ENCODE measurements around the gene SLC25A44.

The SLC25A44 gene, protein sequence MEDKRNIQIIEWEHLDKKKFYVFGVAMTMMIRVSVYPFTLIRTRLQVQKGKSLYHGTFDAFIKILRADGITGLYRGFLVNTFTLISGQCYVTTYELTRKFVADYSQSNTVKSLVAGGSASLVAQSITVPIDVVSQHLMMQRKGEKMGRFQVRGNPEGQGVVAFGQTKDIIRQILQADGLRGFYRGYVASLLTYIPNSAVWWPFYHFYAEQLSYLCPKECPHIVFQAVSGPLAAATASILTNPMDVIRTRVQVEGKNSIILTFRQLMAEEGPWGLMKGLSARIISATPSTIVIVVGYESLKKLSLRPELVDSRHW

DNA sequence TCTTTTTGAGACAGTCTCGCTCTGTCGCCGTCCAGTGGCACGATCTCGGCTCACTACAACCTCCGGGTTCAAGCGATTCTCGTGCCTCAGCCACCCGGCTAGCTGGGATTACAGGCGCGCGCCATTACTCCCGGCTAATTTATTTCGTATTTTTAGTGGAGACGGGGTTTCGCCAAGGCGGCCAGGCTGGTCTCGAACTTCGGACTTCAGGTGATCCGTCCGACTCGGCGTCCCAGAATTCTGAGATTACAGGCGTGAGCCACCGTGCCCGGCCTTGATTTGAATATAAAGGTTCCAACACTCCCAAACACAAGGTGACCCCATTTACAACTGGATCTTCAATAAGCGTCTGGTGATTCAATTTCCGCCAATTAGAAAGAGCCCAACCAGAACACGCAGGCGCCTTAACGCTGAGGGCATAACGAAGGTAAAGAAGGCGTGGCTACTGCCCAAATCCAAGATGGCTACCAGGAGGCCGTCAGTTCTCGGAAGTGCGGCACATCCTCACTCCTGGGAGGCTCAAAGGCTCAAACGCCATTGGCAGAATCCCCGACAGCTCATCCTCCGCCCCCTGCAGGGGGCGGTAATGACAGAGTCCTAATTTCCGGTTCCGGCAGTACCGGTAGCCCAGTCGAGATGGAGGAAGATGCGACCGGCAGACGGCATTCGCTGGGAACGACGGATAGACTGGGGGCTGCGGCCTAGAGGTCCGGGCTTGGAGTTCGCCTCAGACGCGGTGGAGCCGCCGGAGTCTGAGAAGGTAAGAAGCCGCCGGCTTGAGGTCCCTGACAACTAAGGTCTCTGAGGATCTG lies at the start of gene SLC25A44:
SLC25A44 (plus strand) TSS at position 617 of the 812 bp plus-strand sequence. CDS start 5,744 bp downstream, outside the sequence.
- peak; percentile 95 for DNase-seq

DNA sequence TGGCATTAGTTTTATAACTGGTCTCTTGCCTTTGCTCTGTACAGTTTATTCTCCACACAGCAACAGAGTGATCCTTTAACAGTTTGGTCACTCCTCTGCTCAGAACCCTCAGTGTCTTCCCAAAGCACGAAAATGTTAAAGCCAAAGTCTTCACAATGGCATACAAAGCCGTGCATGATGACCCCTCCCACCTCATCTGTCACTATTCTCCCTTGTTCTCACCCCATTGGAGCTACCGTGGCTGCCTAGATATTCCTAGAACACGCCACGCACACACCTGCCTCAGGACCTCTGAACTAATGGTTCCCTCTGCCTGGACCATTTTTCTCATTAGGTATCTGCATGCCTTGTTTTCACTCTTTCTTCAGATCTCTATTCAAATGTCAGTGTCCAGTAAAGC lies 49.2 kb upstream of the SLC25A44 start:
- no peak for DNase-seq

DNA sequence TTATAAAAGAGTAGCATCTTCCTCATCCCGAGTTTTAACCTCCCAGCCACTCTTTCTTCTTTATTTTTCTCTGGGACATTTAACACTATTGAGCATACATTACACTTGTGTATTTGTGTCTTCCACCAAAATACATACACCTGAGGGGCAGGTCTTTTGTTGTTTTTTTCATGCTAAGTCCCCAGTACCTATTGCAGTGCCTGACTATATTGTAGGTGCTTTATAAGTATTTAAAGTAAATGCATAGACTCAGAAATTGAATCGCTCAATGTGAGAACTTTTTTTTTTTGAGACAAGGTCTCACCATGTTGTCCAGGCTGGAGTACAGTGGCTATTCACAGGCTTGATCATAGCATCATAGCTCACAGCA lies 48.3 kb upstream of the SLC25A44 start:
- no peak for DNase-seq

DNA sequence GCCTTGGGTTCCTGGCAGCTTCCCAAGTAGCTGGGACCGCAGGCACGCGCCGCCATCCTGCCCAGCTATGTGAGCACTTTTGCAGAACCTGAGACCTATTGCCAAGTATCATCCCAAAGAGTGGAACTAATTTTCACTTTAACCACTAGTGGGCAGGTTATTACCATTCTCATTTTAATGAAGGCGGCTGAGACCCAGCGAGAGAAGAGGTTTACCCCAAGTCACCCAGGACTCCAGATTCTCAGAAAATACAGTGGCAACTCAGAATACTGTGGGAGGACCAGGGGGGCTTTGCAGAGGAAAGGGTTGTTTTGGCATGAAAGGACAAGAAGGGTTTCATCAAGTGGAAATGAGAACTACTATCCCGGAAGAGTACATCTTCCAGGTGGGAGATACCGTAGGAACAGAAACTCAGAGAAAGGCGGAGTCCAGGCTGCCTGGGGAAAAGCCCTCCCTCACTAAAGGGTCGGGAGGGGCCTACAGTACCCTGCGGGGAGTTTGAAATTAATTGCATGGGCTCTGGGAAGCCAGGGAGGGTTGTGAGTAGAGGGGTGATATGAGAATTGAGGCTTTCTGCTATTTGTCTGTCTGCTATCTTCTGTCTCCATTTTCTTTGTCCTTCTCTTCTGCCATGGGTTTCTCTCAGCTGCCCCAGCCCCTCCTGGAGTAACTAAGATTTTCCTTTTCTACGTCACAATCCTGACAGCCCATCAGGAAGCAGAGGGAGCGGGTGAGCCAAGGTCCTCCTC lies 47.7 kb upstream of the SLC25A44 start:
- DNase-seq, result no peak

DNA sequence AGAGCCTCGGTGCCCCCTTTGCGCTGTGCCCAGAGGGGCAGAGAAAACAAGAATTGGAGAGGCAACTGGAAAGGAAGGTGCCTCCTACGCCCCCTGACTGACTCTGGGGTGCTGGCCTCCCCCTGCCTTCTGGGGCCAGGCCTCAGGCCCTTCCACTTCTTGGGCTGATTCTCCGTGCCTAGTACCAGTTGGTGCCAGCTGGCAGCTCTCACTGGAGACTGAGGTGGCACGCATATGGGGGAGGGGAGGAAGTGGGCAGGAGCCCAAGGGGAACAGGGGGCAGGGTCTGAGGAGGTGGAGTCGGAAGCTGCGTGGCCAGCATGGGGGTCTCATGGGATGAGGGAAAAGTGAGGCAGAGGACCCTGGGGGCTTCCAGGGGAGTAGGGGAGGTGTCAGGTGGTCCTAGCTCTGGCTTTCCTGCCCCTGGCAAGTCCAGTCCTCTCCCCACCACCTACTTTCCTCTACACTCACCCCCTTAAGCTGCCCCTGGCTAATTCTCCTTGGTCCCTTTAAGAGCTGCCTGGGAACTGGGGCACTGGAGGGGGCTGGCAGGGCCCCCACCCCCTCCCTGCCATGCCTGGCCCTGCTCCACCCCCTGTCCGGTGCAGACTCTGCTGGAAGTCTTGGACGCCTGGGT lies 47.0 kb upstream of the SLC25A44 start:
- DNase-seq, result no peak

DNA sequence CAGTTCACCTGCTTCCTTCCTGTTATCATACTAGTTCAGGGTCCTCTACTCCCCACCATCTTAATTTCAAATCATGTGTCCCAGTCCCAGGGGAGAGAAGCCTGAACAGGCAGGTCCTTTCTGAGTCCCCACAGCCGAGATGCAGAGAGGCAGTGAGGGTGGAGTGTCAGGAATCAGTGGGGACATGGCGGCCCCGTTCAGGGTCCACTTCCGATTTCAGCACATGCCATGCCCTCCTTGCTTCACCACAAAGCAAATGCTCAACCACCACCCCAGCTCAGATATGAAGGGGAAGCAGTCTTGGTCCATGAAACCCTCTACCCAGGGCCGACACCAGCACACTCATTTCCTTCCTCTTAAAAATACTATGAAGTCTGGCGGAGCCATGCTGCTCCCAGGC lies 45.7 kb upstream of the SLC25A44 start:
- no peak for DNase-seq

DNA sequence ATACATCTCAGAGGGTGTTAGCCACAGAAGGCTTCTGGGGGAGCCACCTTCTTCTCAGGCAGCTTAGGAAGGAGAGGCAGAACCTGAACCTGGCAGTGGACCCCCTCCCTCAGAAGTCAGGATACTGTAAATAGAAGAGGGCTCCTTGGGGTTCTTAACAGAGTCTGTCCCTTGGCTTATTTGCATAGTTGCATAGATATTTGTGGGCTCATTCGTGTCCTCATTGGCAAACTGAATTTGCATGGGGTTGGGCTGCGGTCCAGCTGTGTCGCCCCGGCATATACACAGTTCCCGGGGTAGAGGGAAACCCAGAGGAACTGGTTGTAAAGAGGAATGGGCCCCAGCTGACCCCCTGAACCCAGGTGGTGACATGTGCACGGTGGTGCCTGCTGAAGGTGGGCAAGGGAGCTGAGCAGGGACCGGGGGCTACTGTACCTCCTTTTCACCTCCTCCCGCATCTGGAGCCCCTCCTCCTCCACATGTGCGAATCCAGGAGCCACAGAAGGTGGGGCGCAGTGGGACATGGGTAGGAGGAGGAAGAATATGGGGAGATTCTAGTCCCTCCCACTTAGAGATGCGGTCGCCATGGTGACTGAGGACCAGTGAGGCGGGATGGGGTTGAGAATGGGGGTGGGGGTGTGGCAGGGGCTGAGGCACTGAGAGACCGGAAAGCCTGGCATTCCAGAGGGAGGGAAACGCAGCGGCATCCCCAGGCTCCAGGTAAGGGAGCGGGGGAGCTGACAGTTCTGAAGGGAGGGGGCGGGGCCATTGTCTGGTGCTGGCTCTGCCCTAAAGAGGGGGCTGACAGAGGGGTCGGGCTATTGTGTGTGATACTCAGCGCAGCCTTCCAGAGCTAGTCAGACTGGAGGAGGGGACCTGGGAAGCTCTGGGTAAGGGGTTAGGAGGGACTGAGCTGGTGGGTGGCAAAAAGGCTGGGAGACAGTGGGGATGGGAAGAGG lies 44.3 kb upstream of the SLC25A44 start:
- no peak for DNase-seq

DNA sequence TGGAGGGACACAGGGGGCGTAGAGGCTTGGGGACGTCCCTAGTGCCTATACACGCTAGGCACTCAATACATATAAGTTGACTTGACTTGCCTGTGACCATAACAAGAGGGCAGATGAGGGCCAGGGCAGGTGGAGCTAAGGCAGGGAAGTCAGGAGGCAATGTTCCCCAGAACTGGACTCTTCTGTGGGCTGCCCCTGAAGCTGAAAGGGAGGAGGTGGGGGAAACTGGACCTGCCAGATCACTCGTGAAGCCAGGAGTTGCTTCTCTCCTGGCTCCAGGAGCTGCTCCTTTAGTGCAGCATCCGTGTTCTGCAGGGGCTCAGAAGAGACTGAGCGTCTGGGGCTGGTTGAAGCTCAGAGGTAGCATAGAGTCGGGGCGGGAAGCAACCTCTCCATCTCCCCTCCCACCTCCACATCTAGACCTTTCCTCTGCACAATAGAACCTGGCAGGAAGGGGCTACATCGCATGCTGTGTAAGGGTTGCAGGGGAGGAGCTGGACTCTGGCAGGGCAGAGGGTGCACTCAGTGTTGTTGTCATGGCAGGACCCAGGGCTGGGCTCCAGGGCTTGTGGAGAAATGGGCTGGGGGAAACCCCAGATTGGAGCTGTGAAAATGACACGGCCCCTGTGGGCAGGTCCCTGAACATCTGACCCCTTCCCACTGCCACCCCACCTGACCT lies 43.4 kb upstream of the SLC25A44 start:
- no peak for DNase-seq

DNA sequence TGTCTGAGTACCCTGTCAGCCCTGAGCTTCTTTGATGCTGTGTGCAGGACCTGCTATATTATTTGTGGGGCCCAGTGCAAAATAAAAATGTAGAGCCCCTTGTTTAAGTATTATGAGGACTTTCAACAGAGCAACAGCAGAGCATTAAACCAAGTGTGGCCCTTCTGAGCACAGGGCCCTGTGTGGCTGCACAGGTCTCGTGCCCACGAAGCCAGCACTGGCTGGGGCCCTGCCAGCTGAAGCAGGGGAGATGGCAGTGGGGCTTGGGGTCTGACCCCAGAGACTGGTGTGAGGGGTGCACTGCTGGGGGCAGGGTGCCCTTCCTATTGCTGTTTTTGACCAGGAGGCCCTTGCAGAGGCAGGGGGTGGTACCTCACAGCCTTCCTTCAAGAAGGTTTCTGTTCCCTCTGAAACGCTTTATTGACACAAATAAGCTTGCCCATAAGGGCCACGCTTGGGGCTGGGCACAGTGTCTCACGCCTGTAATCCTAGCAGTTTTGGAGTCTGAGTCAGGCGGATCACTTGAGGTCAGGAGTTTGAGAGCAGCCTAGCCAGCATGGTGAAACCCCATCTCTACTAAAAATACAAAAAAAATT lies 42.7 kb upstream of the SLC25A44 start:
- no peak for DNase-seq

DNA sequence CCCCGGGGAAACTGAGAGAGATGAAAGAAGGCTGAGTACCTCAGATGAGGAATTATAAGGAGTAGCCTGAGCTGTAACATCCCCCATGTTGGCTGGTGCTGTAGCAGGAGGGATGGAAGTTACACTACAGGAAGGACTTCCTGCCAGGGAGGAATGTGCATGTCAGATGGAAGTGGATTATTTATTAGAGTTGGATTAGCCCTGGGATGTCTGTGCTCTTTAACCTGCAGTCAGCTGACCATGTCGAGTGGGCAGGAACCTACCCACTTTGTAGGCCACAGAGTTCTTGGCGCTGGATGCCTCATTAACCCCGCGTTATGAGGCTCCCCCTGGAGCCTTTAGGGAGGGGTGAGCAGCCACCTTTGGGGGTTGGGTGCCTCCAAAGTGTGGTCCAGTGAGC lies 41.3 kb upstream of the SLC25A44 start:
- no peak for DNase-seq

DNA sequence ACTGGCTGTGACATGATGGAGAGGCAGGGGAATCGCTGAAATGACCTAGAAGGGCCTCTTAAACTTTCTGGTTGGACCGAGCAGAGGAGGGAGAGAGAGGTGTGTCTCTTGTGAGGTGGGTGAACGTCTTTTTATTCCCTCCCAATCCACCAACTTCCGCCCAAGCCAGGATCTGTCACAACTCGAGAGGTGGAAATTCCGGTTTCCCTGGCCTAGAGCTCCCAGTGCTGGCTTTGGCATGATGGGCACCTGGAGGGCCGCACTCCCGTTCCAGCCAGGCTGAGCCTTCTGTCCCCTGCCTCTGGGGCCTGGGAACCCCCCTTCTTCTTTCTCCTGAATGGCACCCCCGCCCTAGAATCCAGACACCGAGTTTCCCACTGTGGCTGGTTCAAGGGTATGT lies 40.5 kb upstream of the SLC25A44 start, which contains the start of gene SEMA4A:
SEMA4A (plus strand) TSS at position 224 of the 400 bp plus-strand sequence. CDS start 994 bp downstream, outside the sequence.
- no peak for DNase-seq

DNA sequence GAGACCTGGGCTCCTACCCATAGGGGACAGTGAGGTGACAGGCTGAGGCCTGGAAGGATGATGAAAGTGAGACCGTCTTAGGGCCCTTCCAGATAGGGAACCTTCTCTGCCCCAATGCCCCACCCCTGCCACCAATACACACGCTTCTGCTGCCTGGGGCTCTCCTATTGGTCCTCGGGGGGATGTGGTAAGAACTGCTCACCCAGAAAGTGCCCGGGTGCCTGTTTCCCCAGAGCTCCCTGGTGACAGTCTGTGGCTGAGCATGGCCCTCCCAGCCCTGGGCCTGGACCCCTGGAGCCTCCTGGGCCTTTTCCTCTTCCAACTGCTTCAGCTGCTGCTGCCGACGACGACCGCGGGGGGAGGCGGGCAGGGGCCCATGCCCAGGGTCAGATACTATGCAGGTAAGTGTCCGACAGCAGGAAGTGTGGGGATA lies 39.6 kb upstream of the SLC25A44 start:
- peak; percentile 82 for DNase-seq

DNA sequence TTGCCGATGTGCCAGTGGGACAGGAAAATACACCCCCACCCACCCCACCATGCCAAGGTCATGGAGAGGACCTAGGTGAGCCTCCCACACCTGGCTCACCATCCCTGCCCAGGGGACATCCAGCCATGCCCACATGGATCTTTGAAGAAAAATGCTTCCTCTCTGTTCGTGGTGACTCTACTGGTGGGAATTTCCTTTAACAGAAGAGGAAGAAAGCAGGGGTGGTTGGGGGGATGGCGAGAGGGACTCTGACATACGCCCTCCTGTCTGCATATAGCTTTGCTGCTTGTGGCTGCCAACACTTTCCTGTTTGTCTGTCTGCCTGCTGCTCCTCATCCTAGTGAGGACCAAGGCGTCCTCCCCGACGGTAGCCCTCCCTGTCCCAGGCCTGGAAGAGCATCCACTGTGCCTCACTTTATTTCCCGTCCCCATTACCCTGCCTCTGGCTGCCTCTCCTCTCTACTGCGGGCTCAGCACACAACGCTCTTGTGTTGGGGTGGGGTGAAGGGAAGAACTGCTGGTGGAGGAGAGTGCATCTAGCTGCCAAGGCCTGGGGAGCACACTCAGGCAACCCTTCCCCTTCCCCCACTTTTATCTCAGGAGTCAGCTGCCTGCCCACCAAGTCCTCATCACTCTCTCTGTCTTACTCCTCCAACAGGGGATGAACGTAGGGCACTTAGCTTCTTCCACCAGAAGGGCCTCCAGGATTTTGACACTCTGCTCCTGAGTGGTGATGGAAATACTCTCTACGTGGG lies 38.0 kb upstream of the SLC25A44 start:
- no peak for DNase-seq

DNA sequence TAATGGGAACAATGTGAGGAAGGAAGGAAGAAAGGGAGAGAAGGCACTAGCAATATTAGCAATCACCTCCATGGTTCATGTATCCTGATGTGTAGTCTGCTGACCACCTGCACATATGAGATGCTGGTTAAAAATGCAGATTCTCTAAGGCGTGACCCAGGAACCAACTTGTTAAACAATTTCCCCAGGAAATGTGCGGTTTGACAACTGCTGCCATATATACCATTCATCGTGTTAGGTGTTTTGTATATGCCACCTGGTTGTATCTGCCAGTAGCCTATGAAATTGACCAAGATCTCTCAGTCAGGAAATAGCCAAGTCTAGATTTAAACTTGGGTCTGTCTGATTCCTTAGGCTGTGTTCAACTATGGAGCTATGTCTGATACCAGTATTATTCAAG lies 36.4 kb upstream of the SLC25A44 start:
- DNase-seq, result no peak

DNA sequence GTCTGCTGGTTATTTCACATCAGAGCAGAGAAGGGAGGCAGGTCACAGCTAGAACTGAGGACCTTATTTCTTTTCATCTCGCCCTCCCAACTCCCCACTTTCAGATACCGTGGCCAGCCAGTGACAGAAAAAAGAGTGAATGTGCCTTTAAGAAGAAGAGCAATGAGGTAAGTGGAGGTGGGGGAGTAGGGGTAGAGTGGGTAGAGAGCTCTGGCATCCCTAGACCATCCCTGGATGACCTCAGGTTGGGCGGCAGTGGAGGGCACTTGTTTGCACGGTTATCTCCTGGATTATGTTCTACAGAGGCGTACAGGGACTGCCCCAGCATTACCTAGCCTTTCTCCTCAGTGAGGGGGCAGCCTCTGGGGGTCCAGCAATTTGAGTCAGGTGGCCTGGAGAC lies 35.9 kb upstream of the SLC25A44 start:
- no peak for DNase-seq

DNA sequence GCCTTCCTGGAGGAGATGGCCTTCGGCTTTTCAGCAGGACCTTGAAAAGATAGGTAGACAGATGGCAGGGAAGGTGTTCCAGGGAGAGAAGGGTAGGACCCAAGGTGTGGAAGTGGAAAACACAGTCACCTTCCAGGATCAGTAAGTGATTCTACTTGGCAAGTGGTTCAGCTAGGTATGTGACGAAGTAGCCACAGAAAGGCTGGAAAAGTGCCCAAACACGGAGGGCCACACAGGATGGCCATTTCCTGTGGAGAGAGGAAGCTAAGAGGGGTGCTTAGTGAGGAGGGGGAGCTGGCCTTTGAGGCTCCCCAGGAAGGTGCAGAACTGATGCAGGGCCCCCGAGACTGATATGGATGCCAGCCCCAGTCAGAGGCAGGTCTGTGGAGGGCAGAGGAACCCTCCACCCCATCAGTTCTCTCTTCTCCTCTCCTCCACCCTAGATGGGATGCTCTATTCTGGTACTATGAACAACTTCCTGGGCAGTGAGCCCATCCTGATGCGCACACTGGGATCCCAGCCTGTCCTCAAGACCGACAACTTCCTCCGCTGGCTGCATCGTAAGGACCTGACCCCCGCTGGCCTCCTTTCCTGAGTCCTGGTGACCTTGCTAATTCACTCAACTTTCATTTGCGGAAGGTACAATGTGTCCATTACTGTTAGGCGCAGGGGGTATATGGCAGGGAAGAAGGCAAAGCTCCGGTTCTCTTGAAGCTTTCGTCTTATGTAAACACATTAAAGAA lies 33.7 kb upstream of the SLC25A44 start:
- no peak for DNase-seq

DNA sequence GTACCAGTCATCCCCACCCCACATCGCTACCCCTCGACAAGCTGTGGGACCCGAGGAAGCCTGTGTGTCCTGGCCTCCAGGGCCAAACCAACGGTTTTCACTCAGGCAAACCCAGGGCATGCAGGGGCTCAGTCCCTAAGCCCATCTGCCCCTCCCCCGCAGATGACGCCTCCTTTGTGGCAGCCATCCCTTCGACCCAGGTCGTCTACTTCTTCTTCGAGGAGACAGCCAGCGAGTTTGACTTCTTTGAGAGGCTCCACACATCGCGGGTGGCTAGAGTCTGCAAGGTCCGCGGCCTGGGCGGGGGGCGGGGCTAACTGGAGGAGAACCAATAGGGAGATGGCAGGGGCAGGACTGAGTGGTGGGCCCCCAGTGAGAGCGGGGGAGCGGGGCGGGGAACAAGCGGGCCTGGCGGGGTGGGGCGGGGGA lies 33.1 kb upstream of the SLC25A44 start:
- DNase-seq, result peak; percentile 89

DNA sequence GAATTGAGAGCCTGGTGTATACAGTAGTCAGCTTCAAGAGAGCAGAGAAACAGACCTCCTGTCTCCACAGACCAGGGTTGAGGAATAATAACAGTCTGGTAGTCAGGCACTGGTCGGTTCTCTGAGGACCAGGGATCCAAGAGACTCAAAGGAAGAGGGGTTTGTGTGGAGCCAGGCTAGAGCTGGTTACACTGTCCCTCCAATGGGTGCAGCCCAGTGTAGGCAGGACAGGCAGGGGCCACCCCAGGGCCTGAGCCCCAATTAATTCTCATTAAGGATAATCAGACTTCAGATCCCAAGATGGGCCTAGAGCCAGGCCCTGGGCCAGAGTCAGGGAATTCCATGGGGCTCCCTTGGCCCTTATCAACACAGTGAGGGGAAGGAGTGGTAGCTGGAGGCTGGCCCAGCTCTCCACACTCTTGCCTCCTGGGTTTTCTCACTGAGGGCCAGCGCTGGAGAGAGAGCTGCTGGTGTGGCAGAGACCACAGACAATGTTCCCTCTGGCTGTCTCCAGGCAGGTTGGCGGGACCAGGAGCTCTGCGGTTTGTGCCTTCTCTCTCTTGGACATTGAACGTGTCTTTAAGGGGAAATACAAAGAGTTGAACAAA lies 31.4 kb upstream of the SLC25A44 start:
- DNase-seq, result no peak

DNA sequence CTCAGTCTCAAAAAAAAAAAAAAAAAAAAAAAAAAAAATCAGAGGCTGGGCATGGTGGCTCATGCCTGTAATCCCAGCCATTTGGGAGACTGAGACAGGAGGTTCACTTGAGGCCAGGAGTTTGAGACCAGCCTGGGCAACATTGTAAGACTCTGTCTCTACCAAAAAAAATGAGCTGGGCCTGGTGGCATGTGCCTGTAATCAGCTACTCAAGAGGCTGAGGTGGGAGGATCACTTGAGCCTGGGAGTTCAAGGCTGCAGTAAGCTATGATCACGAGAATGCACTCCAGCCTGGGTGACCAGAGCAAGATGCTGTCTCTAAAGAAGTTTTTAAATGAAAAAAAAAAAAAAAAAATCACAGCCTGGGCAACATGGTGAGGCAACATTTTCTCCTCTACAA lies 30.2 kb upstream of the SLC25A44 start:
- no peak for DNase-seq

All from activated CD8-positive, alpha-beta memory T cell treated with anti-CD3 and anti-CD28 coated beads, Interleukin-2, amount 50 U/mL, for 48 hours (primary cell).